Measurements from ENCODE around the gene TWSG1.

DNA sequence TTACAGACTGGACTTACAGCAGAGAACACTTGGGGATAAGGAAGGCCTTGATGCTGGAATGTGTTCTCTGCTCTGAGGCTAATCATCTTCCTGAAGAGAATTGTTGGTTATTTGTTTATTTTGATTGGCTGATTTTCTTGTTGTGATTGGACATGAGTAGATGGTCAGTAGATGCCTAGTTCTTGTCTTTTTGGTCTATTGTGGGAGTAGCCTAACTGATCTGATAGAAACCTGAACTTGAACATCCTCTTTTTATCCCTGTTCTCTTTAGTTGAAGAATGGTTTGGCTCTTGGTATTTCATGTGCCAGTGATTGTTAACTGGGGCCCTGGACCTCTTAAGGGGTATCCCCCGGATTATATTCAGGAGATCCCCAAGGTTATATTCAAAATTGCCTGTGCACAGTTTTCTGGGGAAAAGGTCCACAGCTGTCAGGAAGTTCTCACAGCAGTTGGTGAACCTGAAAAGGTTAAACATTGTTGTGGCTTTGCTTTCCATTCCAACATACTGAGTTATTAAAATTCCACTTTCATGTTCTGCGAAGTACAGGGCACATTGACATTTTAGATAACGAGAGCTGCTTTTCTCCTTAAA, 13.6 kb downstream of the TWSG1 start:
- TF ChIP-seq POLR2A (IDR thresholded peaks at IDR 0.05; ENCODE audit: low read depth, low read length), result no peak
- TF ChIP-seq POLR2AphosphoS5 (IDR thresholded peaks at IDR 0.05; ENCODE audit: low read depth, low read length), result no peak
- no peak for TF ChIP-seq TAF1 (IDR thresholded peaks at IDR 0.05; ENCODE audit: borderline replicate concordance, low read depth, low read length)
